ENCODE results near the gene SRGAP1. TPM values are rescaled to one million over a fixed set of nuclear protein-coding genes. Genes with fewer than 3 reads are reported as not detected.

The SRGAP1 gene
- polyA plus RNA-seq, 3 donors from 2014 or later = 0.02 TPM; not detected in 2

GRCh38 chr12:64042911-64043310, 198.4 kb downstream of the SRGAP1 start:
- Mint-ChIP-seq H3K9me3 (no peaks in the 10 kb centered on the region), H3K4me1 (no peaks in the 10 kb centered on the region)
- DNase-seq = no peak

GRCh38 chr12:64044191-64044590, 199.7 kb downstream of the SRGAP1 start:
- Mint-ChIP-seq H3K27ac (no peak overlapping the region), H3K4me3 (no peak overlapping the region), H3K27me3 (ENCODE audit: low read depth in 3 of 3) (no peaks in the 10 kb centered on the region), H3K4me1 (no peaks in the 10 kb centered on the region), H3K36me3 (no peaks in the 10 kb centered on the region), H3K9me3 (no peaks in the 10 kb centered on the region)
- no peak for DNase-seq

More at GRCh38 chr12:64042911-64043310, 198.4 kb downstream of the SRGAP1 start:
- no peak overlapping the region for H3K27ac Mint-ChIP-seq
- H3K36me3 Mint-ChIP-seq = no peaks in the 10 kb centered on the region
- H3K4me3 Mint-ChIP-seq = no peak overlapping the region
- no peaks in the 10 kb centered on the region for H3K27me3 Mint-ChIP-seq (ENCODE audit: low read depth in 3 of 3)

GRCh38 chr12:64051057-64051456, 206.6 kb downstream of the SRGAP1 start:
- H3K4me3 Mint-ChIP-seq = no peak overlapping the region
- peaks cover 0 to 5% (median 2%) of the 10 kb centered on the region in 6 donors for H3K9me3 Mint-ChIP-seq
- H3K36me3 Mint-ChIP-seq = no peaks in the 10 kb centered on the region
- peaks cover 0 to 6% (median 4%) of the 10 kb centered on the region in 3 donors for H3K27me3 Mint-ChIP-seq (ENCODE audit: low read depth in 3 of 3)
- DNase-seq = no peak
- no peaks in the 10 kb centered on the region for H3K4me1 Mint-ChIP-seq
- H3K27ac Mint-ChIP-seq = no peak overlapping the region

GRCh38 chr12:64053117-64053516, 208.6 kb downstream of the SRGAP1 start:
- H3K36me3 Mint-ChIP-seq = no peaks in the 10 kb centered on the region
- H3K4me1 Mint-ChIP-seq = no peaks in the 10 kb centered on the region
- no peak for DNase-seq
- H3K27ac Mint-ChIP-seq = no peak overlapping the region
- no peak overlapping the region for H3K4me3 Mint-ChIP-seq
- peaks cover 0 to 8% (median 4%) of the 10 kb centered on the region in 3 donors for H3K27me3 Mint-ChIP-seq (ENCODE audit: low read depth in 3 of 3)
- H3K9me3 Mint-ChIP-seq = peaks cover 0 to 8% (median 2%) of the 10 kb centered on the region in 6 donors

- H3K4me3 Mint-ChIP-seq = no peak overlapping the region
- no peak overlapping the region for H3K27ac Mint-ChIP-seq
- H3K27me3 Mint-ChIP-seq (ENCODE audit: low read depth in 3 of 3) = peaks cover 0 to 8% (median 4%) of the 10 kb centered on the region in 3 donors
- peaks cover 0 to 8% (median 2%) of the 10 kb centered on the region in 6 donors for H3K9me3 Mint-ChIP-seq
- H3K36me3 Mint-ChIP-seq = no peaks in the 10 kb centered on the region
- no peak for DNase-seq
- no peaks in the 10 kb centered on the region for H3K4me1 Mint-ChIP-seq
Observed at GRCh38 chr12:64054079-64054520, 209.6 kb downstream of the SRGAP1 start.

GRCh38 chr12:64056741-64057140, 212.2 kb downstream of the SRGAP1 start:
- Mint-ChIP-seq H3K4me3 (no peak overlapping the region), H3K36me3 (no peaks in the 10 kb centered on the region), H3K27ac (no peak overlapping the region), H3K9me3 (peaks cover 0 to 8% (median 0%) of the 10 kb centered on the region in 6 donors), H3K4me1 (no peaks in the 10 kb centered on the region), H3K27me3 (ENCODE audit: low read depth in 3 of 3) (peaks cover 0 to 8% (median 4%) of the 10 kb centered on the region in 3 donors)
- no peak for DNase-seq

GRCh38 chr12:64057706-64058105, 213.2 kb downstream of the SRGAP1 start:
- H3K4me1 Mint-ChIP-seq = no peaks in the 10 kb centered on the region
- H3K9me3 Mint-ChIP-seq = peaks cover 0 to 8% (median 0%) of the 10 kb centered on the region in 6 donors

GRCh38 chr12:64058541-64059265, 214.2 kb downstream of the SRGAP1 start:
- peaks cover 0 to 8% (median 4%) of the 10 kb centered on the region in 3 donors for H3K27me3 Mint-ChIP-seq (ENCODE audit: low read depth in 3 of 3)
- DNase-seq = no peak
- H3K27ac Mint-ChIP-seq = no peak overlapping the region
- peaks cover 0 to 8% (median 0%) of the 10 kb centered on the region in 6 donors for H3K9me3 Mint-ChIP-seq
- no peaks in the 10 kb centered on the region for H3K4me1 Mint-ChIP-seq
- no peak overlapping the region for H3K4me3 Mint-ChIP-seq
- H3K36me3 Mint-ChIP-seq = no peaks in the 10 kb centered on the region

More at GRCh38 chr12:64057706-64058105, 213.2 kb downstream of the SRGAP1 start:
- H3K36me3 Mint-ChIP-seq = no peaks in the 10 kb centered on the region
- H3K4me3 Mint-ChIP-seq = no peak overlapping the region
- no peak for DNase-seq
- no peak overlapping the region for H3K27ac Mint-ChIP-seq
- peaks cover 0 to 8% (median 4%) of the 10 kb centered on the region in 3 donors for H3K27me3 Mint-ChIP-seq (ENCODE audit: low read depth in 3 of 3)

- no peak overlapping the region for H3K27ac Mint-ChIP-seq
- H3K4me3 Mint-ChIP-seq = no peak overlapping the region
- H3K27me3 Mint-ChIP-seq (ENCODE audit: low read depth in 3 of 3) = peaks cover 0 to 8% (median 4%) of the 10 kb centered on the region in 3 donors
- no peaks in the 10 kb centered on the region for H3K36me3 Mint-ChIP-seq
- H3K9me3 Mint-ChIP-seq = peaks cover 0 to 8% (median 0%) of the 10 kb centered on the region in 6 donors
- H3K4me1 Mint-ChIP-seq = no peaks in the 10 kb centered on the region
- no peak for DNase-seq
Observed at GRCh38 chr12:64059685-64060084, 215.2 kb downstream of the SRGAP1 start.

GRCh38 chr12:64061868-64062375, 217.4 kb downstream of the SRGAP1 start:
- no peaks in the 10 kb centered on the region for H3K4me1 Mint-ChIP-seq
- no peaks in the 10 kb centered on the region for H3K9me3 Mint-ChIP-seq
- DNase-seq = no peak
- H3K27ac Mint-ChIP-seq = no peak overlapping the region
- no peaks in the 10 kb centered on the region for H3K36me3 Mint-ChIP-seq
- H3K4me3 Mint-ChIP-seq = no peak overlapping the region
- peaks cover 0 to 2% (median 0%) of the 10 kb centered on the region in 3 donors for H3K27me3 Mint-ChIP-seq (ENCODE audit: low read depth in 3 of 3)

GRCh38 chr12:64063121-64063520, 218.6 kb downstream of the SRGAP1 start:
- Mint-ChIP-seq H3K4me1 (no peaks in the 10 kb centered on the region), H3K4me3 (no peak overlapping the region), H3K27me3 (ENCODE audit: low read depth in 3 of 3) (peaks cover 0 to 2% (median 0%) of the 10 kb centered on the region in 3 donors), H3K27ac (no peak overlapping the region), H3K36me3 (no peaks in the 10 kb centered on the region), H3K9me3 (no peaks in the 10 kb centered on the region)
- no peak for DNase-seq

- DNase-seq = no peak
- Mint-ChIP-seq H3K27ac (no peak overlapping the region), H3K27me3 (ENCODE audit: low read depth in 3 of 3) (peaks cover 0 to 2% (median 0%) of the 10 kb centered on the region in 3 donors)
Observed at GRCh38 chr12:64064240-64064639, 219.7 kb downstream of the SRGAP1 start.

GRCh38 chr12:64064706-64065105, 220.2 kb downstream of the SRGAP1 start:
- Mint-ChIP-seq H3K4me3 (no peak overlapping the region), H3K27ac (no peak overlapping the region), H3K36me3 (no peaks in the 10 kb centered on the region), H3K4me1 (no peaks in the 10 kb centered on the region), H3K9me3 (no peaks in the 10 kb centered on the region), H3K27me3 (ENCODE audit: low read depth in 3 of 3) (peaks cover 0 to 2% (median 0%) of the 10 kb centered on the region in 3 donors)
- no peak for DNase-seq

More at GRCh38 chr12:64064240-64064639, 219.7 kb downstream of the SRGAP1 start:
- H3K9me3 Mint-ChIP-seq = no peaks in the 10 kb centered on the region
- no peak overlapping the region for H3K4me3 Mint-ChIP-seq
- no peaks in the 10 kb centered on the region for H3K36me3 Mint-ChIP-seq
- H3K4me1 Mint-ChIP-seq = no peaks in the 10 kb centered on the region

- H3K9me3 Mint-ChIP-seq = no peaks in the 10 kb centered on the region
- H3K4me1 Mint-ChIP-seq = no peaks in the 10 kb centered on the region
- no peak overlapping the region for H3K27ac Mint-ChIP-seq
- no peak overlapping the region for H3K4me3 Mint-ChIP-seq
- no peak for DNase-seq
- H3K36me3 Mint-ChIP-seq = no peaks in the 10 kb centered on the region
- H3K27me3 Mint-ChIP-seq (ENCODE audit: low read depth in 3 of 3) = no peaks in the 10 kb centered on the region
Observed at GRCh38 chr12:64065881-64066451, 221.5 kb downstream of the SRGAP1 start.

Measured in immature natural killer cell (primary cell).